HEK293 (cell line): ENCODE measurements around the gene ATP6V1G1.

ENCODE experiments used
- CTCF ChIA-PET: fragments of 350-600 bp; formaldehyde crosslinking; extraction: SDS; loops from one replicate; lab custom pipeline; 2021; ENCODE audit warnings: antibody characterized with exemption; lab: Yijun Ruan, JAX
- POLR2A ChIA-PET: fragments of 300-600 bp; formaldehyde crosslinking; extraction: SDS; loops from one replicate; lab custom pipeline; 2020; ENCODE audit warnings: antibody characterized with exemption, inconsistent platforms; lab: Yijun Ruan, JAX
- H3K27ac ChIP-seq: fragments of 200-500 bp; sonication (Bioruptor generic); 2 replicates; pipeline ENCODE4 v1.5.1; 2014; ENCODE audit warnings: low read depth, low read length, control low read depth, inconsistent platforms; ENCODE audit errors: extremely low read depth
- H3K36me3 ChIP-seq, 2 experiments: fragments of 200-500 bp in 1 of 2; sonication (Bioruptor generic) in 1 of 2; 1 replicate in 1 of 2; 2 replicates in 1 of 2; pipeline ENCODE4 v1.5.1; 2014 to 2017; ENCODE audit warnings: inconsistent platforms in 2 of 2, low read length in 2 of 2; ENCODE audit not compliant: control insufficient read depth in 2 of 2, insufficient read depth in 1 of 2
- H3K4me1 ChIP-seq: fragments of 200-500 bp; sonication (Bioruptor generic); 2 replicates; pipeline ENCODE4 v1.5.1; 2014; ENCODE audit warnings: mild to moderate bottlenecking, low read length, inconsistent platforms; ENCODE audit not compliant: control insufficient read depth, insufficient read depth
- H3K4me3 ChIP-seq: 2 replicates; pipeline ENCODE4 v1.5.1; 2011; ENCODE audit warnings: low read depth, mild to moderate bottlenecking, control low read depth, low read length, moderate library complexity
- H3K9me3 ChIP-seq: fragments of 200-500 bp; sonication (Bioruptor generic); 2 replicates; pipeline ENCODE4 v1.5.1; 2014; ENCODE audit warnings: low read depth, low read length, inconsistent platforms; ENCODE audit not compliant: control insufficient read depth, insufficient read depth
- GLIS2 ChIP-seq: fragments of 450-650 bp; formaldehyde crosslinking; IDR thresholded peaks from 2 replicates; pipeline ENCODE4 v1.5.1; 2016; ENCODE audit warnings: missing biosample characterization, missing genetic modification characterization
- KLF16 ChIP-seq: fragments of 450-650 bp; formaldehyde crosslinking; IDR thresholded peaks from 2 replicates; pipeline ENCODE4 v1.5.1; 2017; ENCODE audit warnings: missing biosample characterization, missing genetic modification characterization
- PRDM6 ChIP-seq: fragments of 450-650 bp; formaldehyde crosslinking; IDR thresholded peaks from 2 replicates; pipeline ENCODE4 v1.5.1; 2017; ENCODE audit warnings: missing biosample characterization, missing genetic modification characterization
- ZBTB17 ChIP-seq: fragments of 450-650 bp; formaldehyde crosslinking; IDR thresholded peaks from 2 replicates; pipeline ENCODE4 v1.5.1; 2016; ENCODE audit warnings: missing biosample characterization, missing genetic modification characterization
- ZBTB26 ChIP-seq: fragments of 450-650 bp; formaldehyde crosslinking; optimal IDR thresholded peaks from 2 replicates; pipeline ENCODE3; 2016; ENCODE audit warnings: missing biosample characterization, mild to moderate bottlenecking, missing genetic modification characterization
- ZNF114 ChIP-seq: fragments of 450-650 bp; formaldehyde crosslinking; IDR thresholded peaks from 2 replicates; pipeline ENCODE4 v1.5.0; 2017; ENCODE audit warnings: missing biosample characterization, missing genetic modification characterization
- ZNF169 ChIP-seq: fragments of 450-650 bp; formaldehyde crosslinking; IDR thresholded peaks from 2 replicates; pipeline ENCODE4 v1.5.1; 2016; ENCODE audit warnings: missing biosample characterization, missing genetic modification characterization
- ZNF2 ChIP-seq: fragments of 450-650 bp; formaldehyde crosslinking; IDR thresholded peaks from 2 replicates; pipeline ENCODE4 v1.5.1; 2016; ENCODE audit warnings: missing biosample characterization, missing genetic modification characterization
- ZNF223 ChIP-seq: fragments of 450-650 bp; formaldehyde crosslinking; IDR thresholded peaks from 2 replicates; pipeline ENCODE4 v1.5.1; 2016; ENCODE audit warnings: missing biosample characterization, missing genetic modification characterization
- ZNF302 ChIP-seq: fragments of 450-650 bp; formaldehyde crosslinking; IDR thresholded peaks from 2 replicates; pipeline ENCODE4 v1.5.1; 2016; ENCODE audit warnings: missing biosample characterization, missing genetic modification characterization, low read depth
- ZNF354C ChIP-seq: fragments of 450-650 bp; formaldehyde crosslinking; IDR thresholded peaks from 2 replicates; pipeline ENCODE4 v1.5.1; 2016; ENCODE audit warnings: missing biosample characterization, missing genetic modification characterization, low read depth, borderline replicate concordance
- ZNF473 ChIP-seq: fragments of 450-650 bp; formaldehyde crosslinking; IDR thresholded peaks from 2 replicates; pipeline ENCODE4 v1.5.1; 2017; ENCODE audit warnings: missing biosample characterization, missing genetic modification characterization
- ZNF626 ChIP-seq: fragments of 450-650 bp; sonication (Bioruptor Pico); formaldehyde crosslinking; IDR thresholded peaks from 2 replicates; pipeline ENCODE4 v1.5.1; 2018; ENCODE audit warnings: missing biosample characterization, missing genetic modification characterization, inconsistent platforms
- ZNF677 ChIP-seq: fragments of 450-650 bp; IDR thresholded peaks from 2 replicates; pipeline ENCODE4 v1.5.0; 2018; ENCODE audit warnings: missing biosample characterization, mild to moderate bottlenecking, missing genetic modification characterization, moderate library complexity
- ZNF701 ChIP-seq: fragments of 450-650 bp; formaldehyde crosslinking; IDR thresholded peaks from 2 replicates; pipeline ENCODE4 v1.5.1; 2016; ENCODE audit warnings: missing biosample characterization, missing genetic modification characterization
- ZNF785 ChIP-seq: fragments of 450-650 bp; formaldehyde crosslinking; IDR thresholded peaks from 2 replicates; pipeline ENCODE4 v1.5.1; 2016; ENCODE audit warnings: missing biosample characterization, missing genetic modification characterization
- ZNF791 ChIP-seq: fragments of 450-650 bp; formaldehyde crosslinking; IDR thresholded peaks from 2 replicates; pipeline ENCODE4 v1.5.1; 2016; ENCODE audit warnings: missing biosample characterization, missing genetic modification characterization
- ZSCAN4 ChIP-seq: fragments of 450-650 bp; formaldehyde crosslinking; IDR thresholded peaks from 2 replicates; pipeline ENCODE4 v1.5.1; 2017; ENCODE audit warnings: missing biosample characterization, missing genetic modification characterization
- TF ChIP-seq, protein P1 (sequence below): fragments of 450-650 bp; formaldehyde crosslinking; conservative IDR thresholded peaks from 2 replicates; pipeline ENCODE4 v1.5.1; 2016; ENCODE audit warnings: low read depth, missing biosample characterization, missing genetic modification characterization

Gene ATP6V1G1

DNA sequence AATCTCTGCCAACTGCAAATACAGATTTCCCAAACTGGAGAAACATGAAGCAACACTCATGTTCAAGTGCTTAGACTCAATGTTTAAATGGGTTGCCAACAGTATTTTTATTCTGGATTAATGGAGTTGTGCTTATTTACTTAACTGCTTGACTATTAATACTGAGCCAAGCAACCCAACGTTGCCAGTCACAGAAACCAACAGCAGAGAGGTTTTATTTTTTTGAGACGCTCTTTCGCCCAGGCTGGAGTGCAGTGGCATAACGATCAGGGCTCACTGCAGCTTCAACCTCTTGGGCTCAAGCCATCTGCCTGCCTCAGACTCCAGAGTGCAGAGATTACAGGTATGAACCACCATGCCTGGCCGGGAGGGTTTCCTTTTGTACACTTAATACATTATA is 15.1 kb downstream of the ATP6V1G1 start:
- TF ChIP-seq ZBTB26: no peak
- TF ChIP-seq, all 188 proteins: peak for 0
- CTCF ChIA-PET: no interaction called here
- Histone ChIP-seq H3K27ac (no peak overlapping the region), H3K36me3 (peaks cover 7 to 31% of the 10 kb centered on the region in 2 experiments), H3K4me1 (no peaks in the 10 kb centered on the region), H3K9me3 (no peaks in the 10 kb centered on the region), H3K4me3 (no peak overlapping the region)
- POLR2A ChIA-PET: interaction anchor here (1.5 kb wide), 1 partner anchor 8 kb away, joined by 5 read pairs; no protein-coding TSS in a partner anchor

- ChIA-PET CTCF (interaction anchor here (0.6 kb wide), 1 partner anchor 117 kb away, joined by 3 read pairs; no protein-coding TSS in a partner anchor), POLR2A (interaction anchor here (0.7 to 1.5 kb wide), 3 partner anchors 8 to 121 kb away, joined by 3 to 5 read pairs (median 4); partner anchors contain the start of gene ATP6V1G1)
- no peaks in the 10 kb centered on the region for H3K9me3 ChIP-seq
- no peak for TF ChIP-seq GLIS2
- no peak for TF ChIP-seq ZNF223
- no peak for TF ChIP-seq KLF16 (tag by site-specific recombination)
- H3K27ac ChIP-seq: no peak overlapping the region
- H3K36me3 ChIP-seq: peaks cover 6 to 25% of the 10 kb centered on the region in 2 experiments
- no peak overlapping the region for H3K4me3 ChIP-seq
- no peaks in the 10 kb centered on the region for H3K4me1 ChIP-seq
Measured at GRCh38 chr9:114603248-114603647, 15.7 kb downstream of the ATP6V1G1 start.

DNA sequence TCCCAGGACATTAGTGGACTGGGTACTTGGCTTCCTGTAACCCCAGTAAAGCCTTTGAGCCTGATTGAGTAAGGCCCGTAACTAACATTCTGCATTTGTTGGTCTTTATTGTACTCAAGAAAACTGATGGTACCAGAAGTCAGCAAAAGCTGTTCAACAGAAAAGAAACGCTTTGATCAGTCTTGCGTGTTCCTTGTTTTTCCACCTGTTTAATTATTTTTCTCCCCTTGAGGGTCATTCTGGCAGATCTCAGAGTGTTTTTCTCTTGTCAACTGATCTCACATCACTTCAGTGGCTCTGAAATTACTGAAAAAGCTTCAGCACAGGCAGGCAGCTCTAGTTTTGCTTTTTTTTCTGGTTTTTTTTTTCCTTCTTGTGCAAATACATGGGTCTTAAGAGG is 17.4 kb downstream of the ATP6V1G1 start:
- peaks cover 0 to 9% of the 10 kb centered on the region in 2 experiments; a peak in 2 of 3 replicates for H3K36me3 ChIP-seq
- H3K4me3 ChIP-seq: no peak overlapping the region
- POLR2A ChIA-PET: interaction anchor here (0.7 to 2.5 kb wide), 3 partner anchors 17 to 212 kb away, joined by 3 to 21 read pairs (median 4); partner anchors contain the start of gene ATP6V1G1
- H3K9me3 ChIP-seq: no peaks in the 10 kb centered on the region
- no peak overlapping the region for H3K27ac ChIP-seq
- TF ChIP-seq ZNF2: no peak
- TF ChIP-seq ZBTB17 (tag by site-specific recombination): no peak
- no peak for TF ChIP-seq ZNF785 (tag by site-specific recombination)
- TF ChIP-seq ZNF473 (tag by site-specific recombination): no peak
- TF ChIP-seq ZNF701 (tag by site-specific recombination): no peak
- TF ChIP-seq, protein P1, sequence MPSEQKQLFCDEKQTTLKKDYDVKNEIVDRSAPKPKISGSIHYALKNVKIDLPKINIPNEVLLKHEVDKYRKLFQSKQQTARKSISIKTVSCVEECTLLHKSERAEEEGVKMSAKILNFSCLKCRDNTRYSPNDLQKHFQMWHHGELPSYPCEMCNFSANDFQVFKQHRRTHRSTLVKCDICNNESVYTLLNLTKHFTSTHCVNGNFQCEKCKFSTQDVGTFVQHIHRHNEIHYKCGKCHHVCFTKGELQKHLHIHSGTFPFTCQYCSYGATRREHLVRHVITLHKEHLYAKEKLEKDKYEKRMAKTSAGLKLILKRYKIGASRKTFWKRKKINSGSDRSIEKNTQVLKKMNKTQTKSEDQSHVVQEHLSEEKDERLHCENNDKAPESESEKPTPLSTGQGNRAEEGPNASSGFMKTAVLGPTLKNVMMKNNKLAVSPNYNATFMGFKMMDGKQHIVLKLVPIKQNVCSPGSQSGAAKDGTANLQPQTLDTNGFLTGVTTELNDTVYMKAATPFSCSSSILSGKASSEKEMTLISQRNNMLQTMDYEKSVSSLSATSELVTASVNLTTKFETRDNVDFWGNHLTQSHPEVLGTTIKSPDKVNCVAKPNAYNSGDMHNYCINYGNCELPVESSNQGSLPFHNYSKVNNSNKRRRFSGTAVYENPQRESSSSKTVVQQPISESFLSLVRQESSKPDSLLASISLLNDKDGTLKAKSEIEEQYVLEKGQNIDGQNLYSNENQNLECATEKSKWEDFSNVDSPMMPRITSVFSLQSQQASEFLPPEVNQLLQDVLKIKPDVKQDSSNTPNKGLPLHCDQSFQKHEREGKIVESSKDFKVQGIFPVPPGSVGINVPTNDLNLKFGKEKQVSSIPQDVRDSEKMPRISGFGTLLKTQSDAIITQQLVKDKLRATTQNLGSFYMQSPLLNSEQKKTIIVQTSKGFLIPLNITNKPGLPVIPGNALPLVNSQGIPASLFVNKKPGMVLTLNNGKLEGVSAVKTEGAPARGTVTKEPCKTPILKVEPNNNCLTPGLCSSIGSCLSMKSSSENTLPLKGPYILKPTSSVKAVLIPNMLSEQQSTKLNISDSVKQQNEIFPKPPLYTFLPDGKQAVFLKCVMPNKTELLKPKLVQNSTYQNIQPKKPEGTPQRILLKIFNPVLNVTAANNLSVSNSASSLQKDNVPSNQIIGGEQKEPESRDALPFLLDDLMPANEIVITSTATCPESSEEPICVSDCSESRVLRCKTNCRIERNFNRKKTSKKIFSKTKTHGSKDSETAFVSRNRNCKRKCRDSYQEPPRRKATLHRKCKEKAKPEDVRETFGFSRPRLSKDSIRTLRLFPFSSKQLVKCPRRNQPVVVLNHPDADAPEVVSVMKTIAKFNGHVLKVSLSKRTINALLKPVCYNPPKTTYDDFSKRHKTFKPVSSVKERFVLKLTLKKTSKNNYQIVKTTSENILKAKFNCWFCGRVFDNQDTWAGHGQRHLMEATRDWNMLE (tag by site-specific recombination): no peak
- CTCF ChIA-PET: interaction anchor here (0.6 to 1.7 kb wide), 3 partner anchors 18 to 201 kb away, joined by 3 to 8 read pairs (median 3); partner anchors contain the start of gene ATP6V1G1
- no peaks in the 10 kb centered on the region for H3K4me1 ChIP-seq

DNA sequence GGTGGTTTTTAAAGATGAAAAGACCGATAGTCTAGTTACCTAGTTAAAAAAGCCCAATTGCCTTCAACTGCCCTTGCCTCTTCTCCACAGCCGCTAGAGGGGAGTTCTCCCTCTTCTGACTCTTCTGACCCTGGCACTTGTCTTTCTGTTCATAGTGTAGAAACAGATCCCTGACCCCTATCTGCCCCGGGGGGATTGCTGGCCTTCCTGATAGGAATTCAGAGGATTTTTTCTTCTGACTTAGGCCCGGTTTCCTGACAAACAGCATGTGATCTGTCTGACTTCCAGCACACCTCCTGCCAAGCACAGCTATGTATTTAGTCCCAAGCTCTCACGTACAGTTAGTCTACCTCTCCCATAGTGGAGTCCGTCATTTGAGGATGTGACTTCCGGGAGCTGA is 18.5 kb downstream of the ATP6V1G1 start:
- ChIA-PET POLR2A (interaction anchor here (0.6 to 2.5 kb wide), 2 partner anchors 19 to 58 kb away, joined by 5 to 21 read pairs; partner anchors contain the start of gene ATP6V1G1), CTCF (interaction anchor here (0.6 to 1.1 kb wide), 2 partner anchors 12 to 75 kb away, joined by 3 to 6 read pairs; no protein-coding TSS in a partner anchor)
- no peak overlapping the region for H3K27ac ChIP-seq
- H3K4me1 ChIP-seq: no peaks in the 10 kb centered on the region
- no peaks in the 10 kb centered on the region for H3K9me3 ChIP-seq
- no peak overlapping the region for H3K4me3 ChIP-seq
- no peaks in the 10 kb centered on the region; a peak in 1 of 3 replicates for H3K36me3 ChIP-seq
- no peak for TF ChIP-seq ZNF169 (tag by site-specific recombination)
- no peak for TF ChIP-seq ZSCAN4 (tag by site-specific recombination)
- no peak for TF ChIP-seq ZNF626 (tag by site-specific recombination)
- TF ChIP-seq PRDM6 (tag by site-specific recombination): no peak
- TF ChIP-seq ZNF114: no peak
- no peak for TF ChIP-seq ZNF677
- no peak for TF ChIP-seq ZNF791 (tag by site-specific recombination)
- TF ChIP-seq ZNF302: no peak
- no peak for TF ChIP-seq ZNF354C
